Vagina (tissue), 2 donors: Measurements from ENCODE around the gene SLCO1B3.

Experiments
- POLR2A ChIP-seq, 2 donors: fragments of 450-650 bp; IDR thresholded peaks; one replicate each; pipeline ENCODE4 v1.6.1; 2017; ENCODE audit warnings: antibody characterized with exemption in 2 of 2, mild to moderate bottlenecking in 2 of 2, moderate library complexity in 2 of 2
- POLR2AphosphoS5 ChIP-seq, 2 donors: sonication (generic); formaldehyde crosslinking; IDR thresholded peaks; one replicate each; pipeline ENCODE4 v1.9.0; 2017; ENCODE audit warnings: antibody characterized with exemption in 2 of 2, mild to moderate bottlenecking in 2 of 2, low read depth in 1 of 2; ENCODE audit not compliant: insufficient read depth in 1 of 2
- TF ChIP-seq, protein P1 (sequence below), 3 experiments: fragments of 450-650 bp in 2 of 3; fragments of 200-600 bp in 1 of 3; sonication (generic) in 1 of 3; IDR thresholded peaks; one replicate each; pipeline ENCODE4 v1.5.1; 2017 to 2019; ENCODE audit warnings: antibody characterized with exemption in 3 of 3, mild to moderate bottlenecking in 2 of 3, moderate library complexity in 2 of 3

DNA sequence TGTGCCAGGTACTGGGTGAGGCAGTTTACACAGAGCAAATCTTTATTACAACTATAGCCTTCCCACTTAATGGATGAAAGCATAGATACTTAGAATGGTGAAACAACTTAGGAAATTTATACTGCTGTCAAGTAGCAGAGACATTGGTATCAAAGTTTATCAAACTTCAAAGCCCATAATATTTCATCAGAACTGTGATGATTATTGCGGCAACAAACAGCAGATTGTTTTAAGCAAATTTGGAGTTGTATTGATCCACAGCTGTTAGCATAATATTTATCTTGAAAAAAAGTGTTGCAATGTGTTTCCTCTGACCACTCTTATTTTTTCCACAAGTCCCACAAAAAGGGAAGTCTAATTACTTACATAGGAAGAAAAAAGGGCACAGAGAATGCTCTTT, 2.0 kb upstream of the SLCO1B3 start:
- TF ChIP-seq, protein P1, sequence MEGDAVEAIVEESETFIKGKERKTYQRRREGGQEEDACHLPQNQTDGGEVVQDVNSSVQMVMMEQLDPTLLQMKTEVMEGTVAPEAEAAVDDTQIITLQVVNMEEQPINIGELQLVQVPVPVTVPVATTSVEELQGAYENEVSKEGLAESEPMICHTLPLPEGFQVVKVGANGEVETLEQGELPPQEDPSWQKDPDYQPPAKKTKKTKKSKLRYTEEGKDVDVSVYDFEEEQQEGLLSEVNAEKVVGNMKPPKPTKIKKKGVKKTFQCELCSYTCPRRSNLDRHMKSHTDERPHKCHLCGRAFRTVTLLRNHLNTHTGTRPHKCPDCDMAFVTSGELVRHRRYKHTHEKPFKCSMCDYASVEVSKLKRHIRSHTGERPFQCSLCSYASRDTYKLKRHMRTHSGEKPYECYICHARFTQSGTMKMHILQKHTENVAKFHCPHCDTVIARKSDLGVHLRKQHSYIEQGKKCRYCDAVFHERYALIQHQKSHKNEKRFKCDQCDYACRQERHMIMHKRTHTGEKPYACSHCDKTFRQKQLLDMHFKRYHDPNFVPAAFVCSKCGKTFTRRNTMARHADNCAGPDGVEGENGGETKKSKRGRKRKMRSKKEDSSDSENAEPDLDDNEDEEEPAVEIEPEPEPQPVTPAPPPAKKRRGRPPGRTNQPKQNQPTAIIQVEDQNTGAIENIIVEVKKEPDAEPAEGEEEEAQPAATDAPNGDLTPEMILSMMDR (IDR thresholded peaks at IDR 0.05), result no peak
- no peak for TF ChIP-seq POLR2A (IDR thresholded peaks at IDR 0.05)
- no peak for TF ChIP-seq POLR2AphosphoS5 (IDR thresholded peaks at IDR 0.05; ENCODE audit: insufficient read depth in 1 of 2, low read depth in 1 of 2)
